CD4-positive, alpha-beta T cell treated with Interferon gamma for 1 hour (primary cell): ENCODE measurements around the gene EDC3.
"Not testable (repeated sequence)": the region's sequence is repeated elsewhere in the genome, so short reads cannot be mapped to it uniquely, and the experiment has no call there.

Experiments used
- DNase-seq: peaks from one replicate; pipeline ENCODE4 v3.0.0-alpha.2; 2020

The EDC3 gene

GRCh38 chr15:74646480-74646879 lies 49.3 kb downstream of the EDC3 start:
- no peak for DNase-seq

- DNase-seq: no peak
Observed at GRCh38 chr15:74643665-74644204, 52.1 kb downstream of the EDC3 start.

GRCh38 chr15:74642734-74643664 lies 52.8 kb downstream of the EDC3 start:
- DNase-seq: no peak

GRCh38 chr15:74642348-74642733 lies 53.5 kb downstream of the EDC3 start:
- no peak for DNase-seq

- no peak for DNase-seq
Observed at GRCh38 chr15:74641151-74641550, 54.7 kb downstream of the EDC3 start.

- no peak for DNase-seq
Observed at GRCh38 chr15:74636984-74637383, 58.8 kb downstream of the EDC3 start.

GRCh38 chr15:74635228-74635627 lies 60.6 kb downstream of the EDC3 start:
- peak; percentile 67 for DNase-seq

GRCh38 chr15:74633781-74634180 lies 62.0 kb downstream of the EDC3 start:
- no peak for DNase-seq

GRCh38 chr15:74632601-74633000 lies 63.2 kb downstream of the EDC3 start:
- no peak for DNase-seq

GRCh38 chr15:74631935-74632560 lies 63.8 kb downstream of the EDC3 start:
- peak; percentile 47 for DNase-seq

- no peak for DNase-seq
Observed at GRCh38 chr15:74631408-74631807, 64.4 kb downstream of the EDC3 start.

GRCh38 chr15:74631087-74631385 lies 64.8 kb downstream of the EDC3 start:
- no peak for DNase-seq

GRCh38 chr15:74630284-74631086 lies 65.3 kb downstream of the EDC3 start:
- peak; percentile 35 for DNase-seq

- DNase-seq: not testable (repeated sequence)
Observed at GRCh38 chr15:74629696-74630095, 66.1 kb downstream of the EDC3 start.

- no peak for DNase-seq
Observed at GRCh38 chr15:74628949-74629348, 66.9 kb downstream of the EDC3 start.

- no peak for DNase-seq
Observed at GRCh38 chr15:74628199-74628598, 67.6 kb downstream of the EDC3 start.

GRCh38 chr15:74627766-74628165 lies 68.1 kb downstream of the EDC3 start:
- no peak for DNase-seq

- DNase-seq: no peak
Observed at GRCh38 chr15:74626752-74627692, 68.8 kb downstream of the EDC3 start.

- DNase-seq: no peak
Observed at GRCh38 chr15:74626336-74626735, 69.5 kb downstream of the EDC3 start.

GRCh38 chr15:74625693-74626092 lies 70.1 kb downstream of the EDC3 start:
- DNase-seq: no peak

GRCh38 chr15:74624020-74624602 lies 71.7 kb downstream of the EDC3 start:
- DNase-seq: no peak

- DNase-seq: no peak
Observed at GRCh38 chr15:74622758-74623157, 73.1 kb downstream of the EDC3 start.
